CD4-positive, alpha-beta T cell (primary cell): Measurements from ENCODE around the gene SLC16A6. TPM values are rescaled to one million over a fixed set of nuclear protein-coding genes. Genes with fewer than 3 reads are reported as not detected.

Source experiments
- ATAC-seq: fragments of 200-7000 bp; cut with Tn5 transposase; one replicate; pipeline ENCODE4 v1.10.0; 2022; ENCODE audit warnings: mild to moderate bottlenecking; ENCODE audit not compliant: poor library complexity
- CTCF ChIA-PET: fragments of 350-600 bp; sonication (Branson Sonifier 250); formaldehyde crosslinking; loops from one replicate; lab custom pipeline; 2021; ENCODE audit warnings: antibody characterized with exemption, inconsistent platforms; lab: Charles Lee
- POLR2A ChIA-PET: fragments of 350-600 bp; sonication (Branson Sonifier 250); formaldehyde crosslinking; loops from one replicate; lab custom pipeline; 2021; ENCODE audit warnings: antibody characterized with exemption, inconsistent platforms; lab: Charles Lee
- DNase-seq, 14 experiments: peaks; one replicate each; pipeline ENCODE4 v3.0.0-alpha.2; 2013 to 2020; ENCODE audit warnings: mixed read lengths in 2 of 14
- H3K27ac ChIP-seq, 2 donors: one replicate each; pipeline versions ENCODE4 v1.5.1 to v1.7.0; 2013; ENCODE audit warnings: low read length in 2 of 2, low read depth in 1 of 2, mild to moderate bottlenecking in 1 of 2
- H3K27me3 ChIP-seq, 2 experiments: 1 replicate in 1 of 2; 2 replicates in 1 of 2; pipeline versions ENCODE4 v1.6.1 to v1.7.0; 2013; ENCODE audit warnings: low read length in 2 of 2, control low read depth in 1 of 2, mild to moderate bottlenecking in 1 of 2, moderate library complexity in 1 of 2; ENCODE audit not compliant: insufficient read depth in 2 of 2, control insufficient read depth in 1 of 2
- H3K36me3 ChIP-seq: one replicate; pipeline ENCODE4 v1.6.1; 2013; ENCODE audit warnings: low read length, control low read depth; ENCODE audit not compliant: insufficient read depth
- H3K4me1 ChIP-seq: one replicate; pipeline ENCODE4 v1.6.1; 2013; ENCODE audit warnings: low read length, control low read depth; ENCODE audit not compliant: insufficient read depth
- H3K4me3 ChIP-seq: one replicate; pipeline ENCODE4 v1.5.1; 2013; ENCODE audit warnings: mild to moderate bottlenecking, low read length, moderate library complexity
- H3K9me3 ChIP-seq, 2 experiments: 1 replicate in 1 of 2; 2 replicates in 1 of 2; pipeline versions ENCODE4 v1.6.1 to v1.7.0; 2013; ENCODE audit warnings: low read length in 2 of 2, mild to moderate bottlenecking in 2 of 2, control low read depth in 1 of 2, moderate library complexity in 1 of 2; ENCODE audit not compliant: control insufficient read depth in 1 of 2, insufficient read depth in 1 of 2
- H3K27ac Mint-ChIP-seq: one replicate; pipeline ENCODE4 v1.8.0; 2020; ENCODE audit warnings: mixed read lengths
- H3K27me3 Mint-ChIP-seq: one replicate; pipeline ENCODE4 v1.8.0; 2021; ENCODE audit warnings: mixed read lengths
- H3K36me3 Mint-ChIP-seq: one replicate; pipeline ENCODE4 v1.8.0; 2021; ENCODE audit warnings: low read depth, mixed read lengths
- H3K4me1 Mint-ChIP-seq: one replicate; pipeline ENCODE4 v1.8.0; 2021; ENCODE audit warnings: low read depth, mixed read lengths
- H3K4me3 Mint-ChIP-seq: one replicate; pipeline ENCODE4 v1.8.0; 2020; ENCODE audit warnings: mild to moderate bottlenecking, mixed read lengths
- H3K9me3 Mint-ChIP-seq: one replicate; pipeline ENCODE4 v1.8.0; 2020; ENCODE audit warnings: mixed read lengths
- intact Hi-C, 2 experiments: fragments of 100-400 bp; cut with DNase I in 1 of 2; cut with micrococcal nuclease in 1 of 2; formaldehyde crosslinking; loops; one replicate each; pipeline versions ENCODE4 v1.15.1 to v1.9.0; 2023 to 2025; cut with DNase I, micrococcal nuclease
- total RNA-seq, 174 experiments: library from RNA in 2 of 174; stranded (reverse) in 2 of 174; gene quantifications; one replicate each; pipeline ENCODE4 v1.2.3 and lab custom pipeline; 2021 to 2026
- TF ChIP-seq, protein P1 (sequence below): fragments of 200-600 bp; IDR thresholded peaks from one replicate; pipeline ENCODE4 v1.8.0; 2022; ENCODE audit warnings: antibody characterized with exemption, mild to moderate bottlenecking

SLC16A6 gene
- total RNA-seq, 2 experiments from 2014 or later, result 7.7 to 9.5 TPM

DNA sequence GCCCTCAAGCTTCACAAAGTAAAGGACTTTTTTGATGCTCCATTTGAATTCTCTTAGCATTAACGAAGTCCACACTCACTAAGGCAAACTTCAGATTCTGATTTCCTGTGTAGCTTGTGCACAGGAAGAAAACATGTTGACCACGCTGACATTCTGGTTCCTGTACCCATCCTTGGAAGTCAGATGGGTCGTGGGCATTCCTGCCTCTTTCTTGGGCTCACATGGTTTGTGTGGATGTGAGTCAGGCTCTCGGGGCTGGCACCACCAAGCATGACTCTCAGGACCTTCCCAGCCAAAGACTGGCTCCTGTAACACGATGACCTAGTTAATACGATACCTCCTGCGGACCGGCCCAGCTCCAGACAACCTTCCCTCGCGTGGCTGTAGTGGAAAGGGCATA is 33.2 kb upstream of the SLC16A6 start:
- POLR2A ChIA-PET, result interaction anchor here (1.1 to 1.9 kb wide), 2 partner anchors 28 to 33 kb away, joined by 3 to 6 read pairs; partner anchors contain the start of genes ARSG and SLC16A6
- CTCF ChIA-PET, result no interaction called here

DNA sequence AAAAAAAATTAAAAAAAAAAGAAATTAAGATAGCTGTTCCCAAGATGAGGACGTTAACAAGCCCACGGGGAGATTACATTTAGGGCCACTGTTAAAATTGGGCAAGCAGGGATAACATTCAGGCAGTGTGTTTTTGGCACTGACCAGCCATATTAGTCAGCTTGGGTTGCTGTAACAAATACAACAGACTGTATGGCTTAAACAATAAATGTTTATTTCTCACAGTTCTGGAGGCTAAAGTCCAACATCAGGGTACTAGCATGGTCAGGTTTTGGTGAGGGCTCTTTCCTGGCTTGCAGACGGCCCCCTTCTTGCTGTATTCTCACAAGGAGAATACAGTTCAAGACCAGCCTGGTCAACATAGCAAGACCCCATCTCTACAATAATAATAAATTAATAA is 31.7 kb upstream of the SLC16A6 start:
- TF ChIP-seq, protein P1, sequence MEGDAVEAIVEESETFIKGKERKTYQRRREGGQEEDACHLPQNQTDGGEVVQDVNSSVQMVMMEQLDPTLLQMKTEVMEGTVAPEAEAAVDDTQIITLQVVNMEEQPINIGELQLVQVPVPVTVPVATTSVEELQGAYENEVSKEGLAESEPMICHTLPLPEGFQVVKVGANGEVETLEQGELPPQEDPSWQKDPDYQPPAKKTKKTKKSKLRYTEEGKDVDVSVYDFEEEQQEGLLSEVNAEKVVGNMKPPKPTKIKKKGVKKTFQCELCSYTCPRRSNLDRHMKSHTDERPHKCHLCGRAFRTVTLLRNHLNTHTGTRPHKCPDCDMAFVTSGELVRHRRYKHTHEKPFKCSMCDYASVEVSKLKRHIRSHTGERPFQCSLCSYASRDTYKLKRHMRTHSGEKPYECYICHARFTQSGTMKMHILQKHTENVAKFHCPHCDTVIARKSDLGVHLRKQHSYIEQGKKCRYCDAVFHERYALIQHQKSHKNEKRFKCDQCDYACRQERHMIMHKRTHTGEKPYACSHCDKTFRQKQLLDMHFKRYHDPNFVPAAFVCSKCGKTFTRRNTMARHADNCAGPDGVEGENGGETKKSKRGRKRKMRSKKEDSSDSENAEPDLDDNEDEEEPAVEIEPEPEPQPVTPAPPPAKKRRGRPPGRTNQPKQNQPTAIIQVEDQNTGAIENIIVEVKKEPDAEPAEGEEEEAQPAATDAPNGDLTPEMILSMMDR, result no peak
- H3K27me3 ChIP-seq, result no peaks in the 10 kb centered on the region
- no peaks in the 10 kb centered on the region for H3K36me3 Mint-ChIP-seq
- H3K4me3 Mint-ChIP-seq, result no peak overlapping the region
- ATAC-seq (no peak), DNase-seq (no peak)
- no peak overlapping the region for H3K27ac ChIP-seq
- H3K9me3 Mint-ChIP-seq, result no peaks in the 10 kb centered on the region
- no peaks in the 10 kb centered on the region for H3K36me3 ChIP-seq
- CTCF ChIA-PET, result no interaction called here
- no peak overlapping the region for H3K4me3 ChIP-seq
- H3K4me1 Mint-ChIP-seq, result peaks cover 54% of the 10 kb centered on the region
- H3K4me1 ChIP-seq, result peaks cover 18% of the 10 kb centered on the region
- H3K27me3 Mint-ChIP-seq, result no peaks in the 10 kb centered on the region
- H3K9me3 ChIP-seq, result no peaks in the 10 kb centered on the region
- POLR2A ChIA-PET, result no interaction called here
- H3K27ac Mint-ChIP-seq, result no peak overlapping the region
- intact Hi-C loops, result no loop called here

More for the DNA sequence above, 33.2 kb upstream of the SLC16A6 start:
- no peak overlapping the region for H3K27ac ChIP-seq
- H3K9me3 ChIP-seq, result no peaks in the 10 kb centered on the region
- Mint-ChIP-seq H3K27me3 (no peaks in the 10 kb centered on the region), H3K36me3 (no peaks in the 10 kb centered on the region), H3K4me1 (peaks cover 55% of the 10 kb centered on the region), H3K27ac (no peak overlapping the region), H3K4me3 (no peak overlapping the region), H3K9me3 (no peaks in the 10 kb centered on the region)
- TF ChIP-seq, protein P1, result no peak
- H3K27me3 ChIP-seq, result no peaks in the 10 kb centered on the region
- no peak overlapping the region for H3K4me3 ChIP-seq
- no peak for ATAC-seq
- peaks cover 11% of the 10 kb centered on the region for H3K4me1 ChIP-seq
- no peaks in the 10 kb centered on the region for H3K36me3 ChIP-seq
- intact Hi-C loops, result no loop called here
- DNase-seq, result no peak

DNA sequence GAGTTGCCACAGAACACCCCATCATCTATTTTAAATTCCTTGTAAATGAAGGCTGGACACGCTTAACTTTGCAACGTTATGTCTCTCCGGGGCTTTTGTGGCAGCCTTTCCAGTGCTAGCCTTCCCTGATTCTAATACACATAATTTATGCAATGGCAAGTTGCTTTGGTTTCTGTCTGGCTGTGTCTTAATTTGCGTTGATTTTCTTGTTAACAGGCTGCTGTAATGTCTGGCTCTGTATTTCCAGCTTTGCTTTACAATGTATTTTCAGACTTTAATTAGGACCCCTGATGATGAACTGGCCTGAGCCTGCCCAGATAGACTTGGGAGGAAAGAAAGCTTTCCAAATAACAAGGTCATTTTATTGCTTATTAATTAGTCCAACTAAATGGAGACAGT is 30.6 kb upstream of the SLC16A6 start:
- no peaks in the 10 kb centered on the region for H3K9me3 ChIP-seq
- H3K27me3 ChIP-seq, result no peaks in the 10 kb centered on the region
- TF ChIP-seq, protein P1, result no peak
- H3K27ac ChIP-seq, result no peak overlapping the region
- H3K4me3 ChIP-seq, result no peak overlapping the region
- Mint-ChIP-seq H3K27me3 (no peaks in the 10 kb centered on the region), H3K27ac (no peak overlapping the region), H3K9me3 (no peaks in the 10 kb centered on the region), H3K36me3 (no peaks in the 10 kb centered on the region), H3K4me1 (peaks cover 55% of the 10 kb centered on the region), H3K4me3 (no peak overlapping the region)
- DNase-seq, result no peak
- ChIA-PET POLR2A (no interaction called here), CTCF (interaction anchor here (1.0 kb wide), 1 partner anchor 121 kb away, joined by 3 read pairs; no protein-coding TSS in a partner anchor)
- no peaks in the 10 kb centered on the region for H3K36me3 ChIP-seq
- no peak for ATAC-seq
- intact Hi-C loops, result no loop called here
- H3K4me1 ChIP-seq, result peaks cover 29% of the 10 kb centered on the region
